Neural crest cell (in vitro differentiated cells): Measurements from ENCODE around the gene CPAMD8. TPM values are rescaled to one million over a fixed set of nuclear protein-coding genes. Genes with fewer than 3 reads are reported as not detected.
"Not testable (repeated sequence)": the region's sequence is repeated elsewhere in the genome, so short reads cannot be mapped to it uniquely, and the experiment has no call there.

Experiments
- DNase-seq: peaks from one replicate; pipeline ENCODE4 v3.0.0; 2021; ENCODE audit warnings: low read depth, mixed read lengths, low spot score
- H3K27ac Mint-ChIP-seq: one replicate; pipeline ENCODE4 v1.8.0; 2021; ENCODE audit warnings: mild to moderate bottlenecking, mixed read lengths; ENCODE audit not compliant: unreplicated experiment
- H3K27me3 Mint-ChIP-seq: 2 replicates; pipeline ENCODE4 v1.8.0; 2021; ENCODE audit warnings: low read depth, mild to moderate bottlenecking, mixed read lengths
- H3K36me3 Mint-ChIP-seq: 2 replicates; pipeline ENCODE4 v1.8.0; 2021; ENCODE audit warnings: low read depth, mild to moderate bottlenecking, mixed read lengths
- H3K4me1 Mint-ChIP-seq: 2 replicates; pipeline ENCODE4 v1.8.0; 2021; ENCODE audit warnings: mixed read lengths
- H3K4me3 Mint-ChIP-seq: one replicate; pipeline ENCODE4 v1.8.0; 2021; ENCODE audit warnings: mild to moderate bottlenecking, mixed read lengths
- H3K9me3 Mint-ChIP-seq: 2 replicates; pipeline ENCODE4 v1.8.0; 2021; ENCODE audit warnings: mixed read lengths
- CTCF ChIP-seq: fragments of 200-600 bp; sonication (generic); conservative IDR thresholded peaks from 2 replicates; pipeline ENCODE4 v1.5.0; 2021; ENCODE audit warnings: antibody characterized with exemption, mild to moderate bottlenecking
- total RNA-seq: library from RNA; stranded (reverse); gene quantifications from 2 replicates; pipeline ENCODE4 v1.2.1, GENCODE V29; 2021

Gene CPAMD8
- total RNA-seq, 1 donor from 2014 or later, result 14.5 TPM

- no peak for TF ChIP-seq CTCF
- Mint-ChIP-seq H3K9me3 (peaks cover 6% of the 10 kb centered on the region), H3K36me3 (peaks cover 10% of the 10 kb centered on the region), H3K4me3 (no peak overlapping the region), H3K27me3 (no peaks in the 10 kb centered on the region), H3K27ac (no peak overlapping the region), H3K4me1 (no peaks in the 10 kb centered on the region)
- DNase-seq, result no peak
Measured at GRCh38 chr19:17001603-17002183, 24.9 kb downstream of the CPAMD8 start.

- peaks cover 8% of the 10 kb centered on the region for H3K9me3 Mint-ChIP-seq
- no peaks in the 10 kb centered on the region for H3K27me3 Mint-ChIP-seq
- H3K4me3 Mint-ChIP-seq, result no peak overlapping the region
- H3K4me1 Mint-ChIP-seq, result no peaks in the 10 kb centered on the region
- peaks cover 16% of the 10 kb centered on the region for H3K36me3 Mint-ChIP-seq
- H3K27ac Mint-ChIP-seq, result no peak overlapping the region
- no peak for DNase-seq
- TF ChIP-seq CTCF, result no peak
Measured at GRCh38 chr19:16998635-16999194, 27.9 kb downstream of the CPAMD8 start.

- H3K27ac Mint-ChIP-seq, H3K27me3 Mint-ChIP-seq: not testable (repeated sequence)
Measured at GRCh38 chr19:16996838-16997490, 29.6 kb downstream of the CPAMD8 start.

GRCh38 chr19:16988661-16989060 is 37.9 kb downstream of the CPAMD8 start:
- no peak for TF ChIP-seq CTCF
- Mint-ChIP-seq H3K27me3 (no peaks in the 10 kb centered on the region), H3K27ac (no peak overlapping the region), H3K9me3 (peaks cover 8% of the 10 kb centered on the region), H3K36me3 (peaks cover 23% of the 10 kb centered on the region), H3K4me1 (no peaks in the 10 kb centered on the region), H3K4me3 (no peak overlapping the region)
- DNase-seq, result no peak

More at GRCh38 chr19:16996838-16997490, 29.6 kb downstream of the CPAMD8 start:
- not testable (repeated sequence) for DNase-seq, H3K4me3 Mint-ChIP-seq, H3K9me3 Mint-ChIP-seq, H3K4me1 Mint-ChIP-seq
- H3K36me3 Mint-ChIP-seq, result peaks cover 24% of the 10 kb centered on the region

- no peaks in the 10 kb centered on the region for H3K4me1 Mint-ChIP-seq
- no peak overlapping the region for H3K4me3 Mint-ChIP-seq
- no peak overlapping the region for H3K27ac Mint-ChIP-seq
- DNase-seq, result no peak
- peaks cover 8% of the 10 kb centered on the region for H3K9me3 Mint-ChIP-seq
- peaks cover 18% of the 10 kb centered on the region for H3K36me3 Mint-ChIP-seq
- TF ChIP-seq CTCF, result no peak
- H3K27me3 Mint-ChIP-seq, result no peaks in the 10 kb centered on the region
Measured at GRCh38 chr19:16985403-16985802, 41.2 kb downstream of the CPAMD8 start.

- peaks cover 22% of the 10 kb centered on the region for H3K9me3 Mint-ChIP-seq
- H3K36me3 Mint-ChIP-seq, result peaks cover 31% of the 10 kb centered on the region
- DNase-seq, H3K27me3 Mint-ChIP-seq, H3K27ac Mint-ChIP-seq, H3K4me3 Mint-ChIP-seq, H3K4me1 Mint-ChIP-seq: not testable (repeated sequence)
Measured at GRCh38 chr19:16982586-16982985, 44.0 kb downstream of the CPAMD8 start.
